Endothelial cell of umbilical vein (primary cell): ENCODE measurements around the gene CACNB4. TPM values are rescaled to one million over a fixed set of nuclear protein-coding genes. Genes with fewer than 3 reads are reported as not detected.

ENCODE experiments used
- BruUV-seq: library from RNA; stranded (reverse); fragments of 400-500 nt; replicated peaks from 2 replicates; lab custom pipeline; 2021; lab: Mats Ljungman, UMichigan
- CTCF ChIA-PET: fragments of 300-600, 350-600 bp; sonication (Branson Sonifier 250); formaldehyde crosslinking; loops from one replicate; lab custom pipeline; 2021; ENCODE audit warnings: antibody characterized with exemption, inconsistent platforms; lab: Charles Lee
- POLR2A ChIA-PET: fragments of 300-600, 350-600 bp; sonication (Branson Sonifier 250); formaldehyde crosslinking; loops from one replicate; lab custom pipeline; 2021; ENCODE audit warnings: antibody characterized with exemption, inconsistent platforms; lab: Charles Lee
- DNase-seq: peaks from one replicate; pipeline ENCODE4 v3.0.0-alpha.2; 2011; ENCODE audit warnings: low read depth, low spot score
- FAIRE-seq: peaks from 2 replicates; lab custom pipeline; 2011; peaks lifted over from hg19 to GRCh38; lab: Jason Lieb, UNC
- H2AFZ ChIP-seq: 2 replicates; pipeline ENCODE4 v1.6.0; 2012; ENCODE audit warnings: low read depth, low read length, control low read depth, inconsistent platforms
- H3K27ac ChIP-seq: 2 replicates; pipeline ENCODE4 v1.5.1; 2011; ENCODE audit warnings: low read depth, mild to moderate bottlenecking, control low read depth, low read length, moderate library complexity; ENCODE audit not compliant: insufficient read depth
- H3K27me3 ChIP-seq, 2 experiments: 2 replicates each; pipeline versions ENCODE4 v1.6.0 to v1.6.1; 2011; ENCODE audit warnings: low read length in 2 of 2, mixed read lengths in 1 of 2; ENCODE audit not compliant: control insufficient read depth in 2 of 2, insufficient read depth in 2 of 2
- H3K36me3 ChIP-seq, 2 experiments: 2 replicates in 1 of 2; 3 replicates in 1 of 2; pipeline ENCODE4 v1.5.1; 2011; ENCODE audit warnings: low read length in 2 of 2, mild to moderate bottlenecking in 1 of 2, moderate library complexity in 1 of 2; ENCODE audit not compliant: control insufficient read depth in 2 of 2, insufficient read depth in 2 of 2; ENCODE audit errors: extremely low read depth in 1 of 2
- H3K4me1 ChIP-seq: 3 replicates; pipeline ENCODE4 v1.5.1; 2011; ENCODE audit warnings: mild to moderate bottlenecking, low read length; ENCODE audit not compliant: control insufficient read depth, insufficient read depth; ENCODE audit errors: extremely low read depth
- H3K4me2 ChIP-seq: 2 replicates; pipeline ENCODE4 v1.6.1; 2011; ENCODE audit warnings: low read length, control low read depth, mixed read lengths; ENCODE audit not compliant: insufficient read depth
- H3K4me3 ChIP-seq, 3 experiments: fragments of 200-600 bp in 1 of 3; sonication (generic), shearing (Covaris generic) in 1 of 3; replicated peaks in 1 of 3; 2 replicates each; pipeline ENCODE4 v1.5.1; 2011 to 2016; ENCODE audit warnings: control low read depth in 3 of 3, low read length in 3 of 3, mild to moderate bottlenecking in 2 of 3, inconsistent platforms in 1 of 3, low read depth in 1 of 3, moderate library complexity in 1 of 3; ENCODE audit not compliant: insufficient read depth in 1 of 3
- H3K79me2 ChIP-seq: 2 replicates; pipeline ENCODE4 v1.6.0; 2012; ENCODE audit warnings: low read length, inconsistent platforms; ENCODE audit not compliant: control insufficient read depth, insufficient read depth
- H3K9ac ChIP-seq: replicated peaks from 2 replicates; pipeline ENCODE3; 2011; ENCODE audit warnings: low read length, control low read depth; ENCODE audit not compliant: insufficient read depth; ENCODE audit errors: extremely low read depth
- H3K9me1 ChIP-seq: replicated peaks from 3 replicates; pipeline ENCODE4 v1.6.0; 2011; ENCODE audit warnings: mild to moderate bottlenecking, low read length; ENCODE audit not compliant: control insufficient read depth, insufficient read depth; ENCODE audit errors: extremely low read depth
- H3K9me3 ChIP-seq: replicated peaks from 2 replicates; pipeline ENCODE4 v1.5.1; 2012; ENCODE audit warnings: low read length, inconsistent platforms; ENCODE audit not compliant: control insufficient read depth, insufficient read depth
- H4K20me1 ChIP-seq: replicated peaks from 2 replicates; pipeline ENCODE3; 2011; ENCODE audit warnings: mild to moderate bottlenecking, low read length; ENCODE audit not compliant: control insufficient read depth, insufficient read depth; ENCODE audit errors: extremely low read depth
- EZH2 ChIP-seq: IDR thresholded peaks from 2 replicates; pipeline ENCODE4 v1.6.1; 2012; ENCODE audit warnings: borderline replicate concordance, low read depth, mild to moderate bottlenecking, moderate library complexity, low read length, inconsistent platforms; ENCODE audit not compliant: severe bottlenecking
- FOS ChIP-seq: IDR thresholded peaks from 2 replicates; pipeline ENCODE4 v1.6.1; 2011; ENCODE audit warnings: mild to moderate bottlenecking, low read length, moderate library complexity, borderline replicate concordance; ENCODE audit not compliant: insufficient read depth
- GATA2 ChIP-seq: IDR thresholded peaks from 2 replicates; pipeline ENCODE4 v1.7.0; 2011; ENCODE audit warnings: low read depth, mild to moderate bottlenecking, moderate library complexity, mixed read lengths, low read length; ENCODE audit not compliant: insufficient read length, insufficient read depth
- JUN ChIP-seq: IDR thresholded peaks from 2 replicates; pipeline ENCODE4 v1.6.1; 2011; ENCODE audit warnings: borderline replicate concordance, low read depth; ENCODE audit not compliant: insufficient read length, insufficient read depth
- MYC ChIP-seq: IDR thresholded peaks from one replicate; pipeline ENCODE4 v1.6.1; 2011; ENCODE audit warnings: mild to moderate bottlenecking, low read depth, low read length
- POLR2A ChIP-seq: IDR thresholded peaks from 2 replicates; pipeline ENCODE4 v1.6.1; 2012; ENCODE audit warnings: low read depth, mild to moderate bottlenecking, control low read depth, low read length
- POLR2AphosphoS5 ChIP-seq: IDR thresholded peaks from 2 replicates; pipeline ENCODE4 v1.6.1; 2012; ENCODE audit warnings: low read depth, mild to moderate bottlenecking, control low read depth, low read length, moderate library complexity; ENCODE audit not compliant: insufficient read depth
- dilution Hi-C: fragments of 300-500 bp; cut with MboI; formaldehyde crosslinking; loops from one replicate; pipeline ENCODE4 v1.15.0; 2019; ENCODE audit warnings: low sequenced_read_pairs; ENCODE audit not compliant: extremely low pct_ligation_motif_present
- intact Hi-C: fragments of 100-400 bp; cut with micrococcal nuclease; formaldehyde crosslinking; loops from one replicate; pipeline ENCODE4 v1.10.0; 2022
- polyA plus RNA-seq, 4 experiments: library from polyadenylated mRNA; depleted of rRNA in 3 of 4; stranded (reverse) in 3 of 4; unstranded in 1 of 4; fragments of >200 nt; gene quantifications; 2 replicates each; pipeline versions ENCODE4 v1.2.1 to v1.2.3, GENCODE V29; 2011 to 2012; ENCODE audit warnings: missing spikeins in 1 of 4
- total RNA-seq: library from RNA; stranded (reverse); gene quantifications from 2 replicates; pipeline ENCODE4 v1.2.3, GENCODE V29; 2021
- TF ChIP-seq, protein P1 (sequence below): IDR thresholded peaks from 2 replicates; pipeline ENCODE4 v1.6.1; 2011; ENCODE audit not compliant: insufficient read depth, insufficient read length
- TF ChIP-seq, protein P2 (sequence below), 2 donors: IDR thresholded peaks; 1 replicate in 1 of 2; 2 replicates in 1 of 2; pipeline ENCODE4 v1.5.1; 2011; ENCODE audit warnings: low read length in 2 of 2, mild to moderate bottlenecking in 2 of 2, moderate library complexity in 2 of 2, control low read depth in 1 of 2, inconsistent platforms in 1 of 2, low read depth in 1 of 2; ENCODE audit not compliant: insufficient read depth in 1 of 2; ENCODE audit errors: extremely low read depth in 1 of 2

CACNB4 gene
- total and polyA plus RNA-seq, 2 donors (not counting 3 experiments of a cell fraction or from before 2014, with no cell fraction given): 0.23 to 0.58 TPM

DNA sequence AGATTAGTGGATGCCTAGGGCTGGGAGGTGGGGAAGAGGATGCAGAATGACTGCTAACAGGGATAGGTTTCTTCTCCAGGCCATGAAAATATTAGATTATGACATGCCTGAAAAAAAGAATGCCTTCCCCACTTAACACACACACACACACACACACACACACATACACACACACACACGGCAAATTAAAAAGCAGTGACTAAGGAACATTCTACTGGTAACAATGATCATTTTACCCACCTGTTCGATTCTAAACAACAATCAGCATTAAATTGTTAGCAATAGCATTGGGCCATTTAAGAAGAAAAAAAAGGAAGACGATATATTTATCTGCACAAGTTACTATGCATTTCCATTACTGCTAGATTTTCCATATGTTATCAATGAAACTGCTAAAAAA is 10.8 kb downstream of the CACNB4 start:
- intact Hi-C loops (no loop called here), dilution Hi-C loops (no loop called here)
- DNase-seq (no peak), FAIRE-seq (no peak)
- no TSS peak for BruUV-seq
- Histone ChIP-seq H3K79me2 (no peaks in the 10 kb centered on the region), H3K27ac (no peak overlapping the region), H3K9ac (no peak overlapping the region), H3K9me1 (no peaks in the 10 kb centered on the region), H2AFZ (no peak overlapping the region), H3K4me3 (no peak overlapping the region), H4K20me1 (no peaks in the 10 kb centered on the region), H3K36me3 (no peaks in the 10 kb centered on the region), H3K4me1 (no peaks in the 10 kb centered on the region), H3K9me3 (no peaks in the 10 kb centered on the region), H3K4me2 (no peak overlapping the region), H3K27me3 (peaks cover 5 to 13% of the 10 kb centered on the region in 2 experiments)
- POLR2A ChIA-PET: no interaction called here
- CTCF ChIA-PET: no interaction called here
- TF ChIP-seq EZH2 (no peak), FOS (no peak), POLR2A (no peak), POLR2AphosphoS5 (no peak), MYC (no peak), GATA2 (no peak), JUN (no peak)
- TF ChIP-seq, protein P1, sequence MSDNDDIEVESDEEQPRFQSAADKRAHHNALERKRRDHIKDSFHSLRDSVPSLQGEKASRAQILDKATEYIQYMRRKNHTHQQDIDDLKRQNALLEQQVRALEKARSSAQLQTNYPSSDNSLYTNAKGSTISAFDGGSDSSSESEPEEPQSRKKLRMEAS: no peak
- TF ChIP-seq, protein P2, sequence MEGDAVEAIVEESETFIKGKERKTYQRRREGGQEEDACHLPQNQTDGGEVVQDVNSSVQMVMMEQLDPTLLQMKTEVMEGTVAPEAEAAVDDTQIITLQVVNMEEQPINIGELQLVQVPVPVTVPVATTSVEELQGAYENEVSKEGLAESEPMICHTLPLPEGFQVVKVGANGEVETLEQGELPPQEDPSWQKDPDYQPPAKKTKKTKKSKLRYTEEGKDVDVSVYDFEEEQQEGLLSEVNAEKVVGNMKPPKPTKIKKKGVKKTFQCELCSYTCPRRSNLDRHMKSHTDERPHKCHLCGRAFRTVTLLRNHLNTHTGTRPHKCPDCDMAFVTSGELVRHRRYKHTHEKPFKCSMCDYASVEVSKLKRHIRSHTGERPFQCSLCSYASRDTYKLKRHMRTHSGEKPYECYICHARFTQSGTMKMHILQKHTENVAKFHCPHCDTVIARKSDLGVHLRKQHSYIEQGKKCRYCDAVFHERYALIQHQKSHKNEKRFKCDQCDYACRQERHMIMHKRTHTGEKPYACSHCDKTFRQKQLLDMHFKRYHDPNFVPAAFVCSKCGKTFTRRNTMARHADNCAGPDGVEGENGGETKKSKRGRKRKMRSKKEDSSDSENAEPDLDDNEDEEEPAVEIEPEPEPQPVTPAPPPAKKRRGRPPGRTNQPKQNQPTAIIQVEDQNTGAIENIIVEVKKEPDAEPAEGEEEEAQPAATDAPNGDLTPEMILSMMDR (IDR thresholded peaks at IDR 0.05; ENCODE audit: extremely low read depth in 1 of 2, insufficient read depth in 1 of 2, low read depth in 1 of 2, low read length in 2 of 2): no peak
